B cell (primary cell): ENCODE measurements around the gene LAMA4. TPM values are rescaled to one million over a fixed set of nuclear protein-coding genes. Genes with fewer than 3 reads are reported as not detected.

Experiments
- ATAC-seq: fragments of 200-7000 bp; cut with Tn5 transposase; one replicate; pipeline ENCODE4 v1.10.0; 2021; ENCODE audit warnings: low read depth, mild to moderate bottlenecking, moderate number of reproducible peaks, moderate library complexity
- CTCF ChIA-PET: fragments of 350-600 bp; sonication (Branson Sonifier 250); formaldehyde crosslinking; loops from one replicate; lab custom pipeline; 2021; ENCODE audit warnings: antibody characterized with exemption, inconsistent platforms; lab: Charles Lee
- POLR2A ChIA-PET: fragments of 350-600 bp; sonication (Branson Sonifier 250); formaldehyde crosslinking; loops from one replicate; lab custom pipeline; 2021; ENCODE audit warnings: antibody characterized with exemption; lab: Charles Lee
- DNase-seq: peaks from one replicate; pipeline ENCODE4 v3.0.0; 2013
- H2AFZ ChIP-seq: 2 replicates; pipeline ENCODE4 v1.6.1; 2012; ENCODE audit warnings: mild to moderate bottlenecking, low read depth, low read length; ENCODE audit not compliant: insufficient read depth, poor library complexity, severe bottlenecking
- H3K27ac ChIP-seq, 2 donors: 1 replicate in 1 of 2; 2 replicates in 1 of 2; pipeline ENCODE4 v1.5.1; 2012 to 2013; ENCODE audit warnings: low read length in 2 of 2, mild to moderate bottlenecking in 2 of 2, moderate library complexity in 1 of 2
- H3K27me3 ChIP-seq, 4 experiments: fragments of 200-600 bp in 1 of 4; sonication (generic) in 1 of 4; replicated peaks in 1 of 4; 1 replicate in 2 of 4; 2 replicates in 2 of 4; pipeline versions ENCODE4 v1.6.1 to v1.7.0; 2013 to 2016; ENCODE audit warnings: low read length in 3 of 4, mild to moderate bottlenecking in 2 of 4, mixed read lengths in 1 of 4, moderate library complexity in 1 of 4; ENCODE audit not compliant: insufficient read depth in 4 of 4, control insufficient read depth in 3 of 4; ENCODE audit errors: control extremely low read depth in 1 of 4
- H3K36me3 ChIP-seq, 2 experiments: replicated peaks in 1 of 2; 1 replicate in 1 of 2; 2 replicates in 1 of 2; pipeline versions ENCODE4 v1.6.1 to v1.7.1; 2013; ENCODE audit warnings: low read length in 1 of 2; ENCODE audit not compliant: insufficient read depth in 2 of 2, control insufficient read depth in 1 of 2; ENCODE audit errors: control extremely low read depth in 1 of 2, extremely low read depth in 1 of 2
- H3K4me1 ChIP-seq, 2 donors: fragments of 200-600 bp in 1 of 2; sonication (generic) in 1 of 2; 1 replicate in 1 of 2; 2 replicates in 1 of 2; pipeline versions ENCODE4 v1.5.1 to v1.6.1; 2013 to 2017; ENCODE audit warnings: low read length in 2 of 2; ENCODE audit not compliant: control insufficient read depth in 2 of 2, insufficient read depth in 2 of 2
- H3K4me2 ChIP-seq: replicated peaks from 2 replicates; pipeline ENCODE3; 2012; ENCODE audit warnings: mild to moderate bottlenecking, low read depth, low read length; ENCODE audit not compliant: poor library complexity, severe bottlenecking
- H3K4me3 ChIP-seq, 5 experiments: fragments of 200-600 bp in 1 of 5; sonication (generic) in 1 of 5; 1 replicate in 3 of 5; 2 replicates in 2 of 5; pipeline versions ENCODE4 v1.5.1 to v1.7.0; 2011 to 2016; ENCODE audit warnings: low read length in 4 of 5, mild to moderate bottlenecking in 4 of 5, low read depth in 2 of 5, control low read depth in 1 of 5, moderate library complexity in 1 of 5; ENCODE audit not compliant: insufficient read depth in 1 of 5; ENCODE audit errors: control extremely low read depth in 1 of 5, extremely low read depth in 1 of 5
- H3K79me2 ChIP-seq: fragments of 200-600 bp; sonication (generic); one replicate; pipeline ENCODE4 v1.6.0; 2016; ENCODE audit warnings: low read length; ENCODE audit not compliant: control insufficient read depth, insufficient read depth
- H3K9ac ChIP-seq: fragments of 200-600 bp; sonication (generic); 2 replicates; pipeline ENCODE4 v1.6.1; 2017; ENCODE audit warnings: mild to moderate bottlenecking, low read length, moderate library complexity
- H3K9me3 ChIP-seq, 3 donors: one replicate each; pipeline versions ENCODE4 v1.6.1 to v1.7.1; 2013; ENCODE audit warnings: low read length in 2 of 3; ENCODE audit not compliant: control insufficient read depth in 2 of 3, insufficient read depth in 1 of 3; ENCODE audit errors: control extremely low read depth in 1 of 3
- H4K20me1 ChIP-seq: 2 replicates; pipeline ENCODE4 v1.6.0; 2012; ENCODE audit warnings: mild to moderate bottlenecking, low read length; ENCODE audit not compliant: insufficient read depth, control insufficient read depth, poor library complexity, severe bottlenecking
- H3K27ac Mint-ChIP-seq: one replicate; pipeline ENCODE4 v1.8.0; 2021; ENCODE audit warnings: mixed read lengths
- H3K27me3 Mint-ChIP-seq: one replicate; pipeline ENCODE4 v1.8.0; 2021; ENCODE audit warnings: mixed read lengths
- H3K4me1 Mint-ChIP-seq: one replicate; pipeline ENCODE4 v1.8.0; 2021; ENCODE audit warnings: mixed read lengths
- H3K4me3 Mint-ChIP-seq: one replicate; pipeline ENCODE4 v1.8.0; 2021; ENCODE audit warnings: mixed read lengths
- H3K9me3 Mint-ChIP-seq: one replicate; pipeline ENCODE4 v1.8.0; 2022; ENCODE audit warnings: mixed read lengths; ENCODE audit not compliant: insufficient read depth
- CTCF ChIP-seq: fragments of 200-600 bp; IDR thresholded peaks from one replicate; pipeline ENCODE4 v1.8.0; 2022; ENCODE audit warnings: antibody characterized with exemption, mild to moderate bottlenecking
- EZH2 ChIP-seq: IDR thresholded peaks from 2 replicates; pipeline ENCODE4 v1.6.1; 2012; ENCODE audit warnings: borderline replicate concordance, low read depth, mild to moderate bottlenecking, moderate library complexity, low read length; ENCODE audit not compliant: insufficient read depth, poor library complexity, severe bottlenecking
- WGBS: methylation state at CpG from one replicate; pipeline ENCODE4 v1.1.5; 2013; ENCODE audit warnings: missing lambda C conversion rate; ENCODE audit not compliant: insufficient coverage; 5-methylcytosine and 5-hydroxymethylcytosine counted together
- intact Hi-C: fragments of 100-400 bp; cut with micrococcal nuclease; formaldehyde crosslinking; loops from one replicate; pipeline ENCODE4 v1.10.0; 2022
- polyA plus RNA-seq: library from polyadenylated mRNA; depleted of rRNA; stranded (reverse); fragments of >200 nt; gene quantifications from 2 replicates; pipeline ENCODE4 v1.2.3, GENCODE V29; 2012
- total RNA-seq, 2 donors: library from RNA; stranded (reverse); fragments of 120-200 nt in 1 of 2; gene quantifications; 1 replicate in 1 of 2; 2 replicates in 1 of 2; pipeline versions ENCODE4 v1.2.3 to v1.2.4, GENCODE V29; 2013 to 2022

Gene LAMA4
- total and polyA plus RNA-seq, 2 donors (not counting 1 experiment from before 2014, with no cell fraction given): not detected

DNA sequence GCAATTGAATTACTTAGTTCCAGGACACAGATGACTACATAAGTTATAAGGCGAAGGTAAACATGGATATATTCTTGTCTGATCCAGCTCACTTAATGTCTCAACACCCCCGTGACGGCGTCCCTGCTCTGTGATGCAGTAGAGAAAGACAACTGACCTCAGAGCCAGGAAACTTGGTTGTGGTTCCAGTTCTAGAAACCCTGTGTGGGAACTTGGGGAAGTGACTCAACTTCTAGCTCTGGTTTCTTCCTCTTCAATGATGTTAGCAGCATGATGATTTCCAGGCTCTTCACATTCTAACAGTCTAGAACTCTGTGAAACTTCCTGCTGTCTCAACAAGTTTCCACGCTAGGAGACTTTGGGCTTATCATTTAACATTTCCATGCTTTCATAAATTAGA, 18.4 kb downstream of the LAMA4 start:
- intact Hi-C loops: no loop called here
- ChIA-PET CTCF (no interaction called here), POLR2A (no interaction called here)
- H3K4me3 ChIP-seq: no peak overlapping the region
- Mint-ChIP-seq H3K4me1 (no peaks in the 10 kb centered on the region), H3K9me3 (no peaks in the 10 kb centered on the region), H3K27ac (no peak overlapping the region), H3K4me3 (no peak overlapping the region), H3K27me3 (peaks cover 16% of the 10 kb centered on the region)
- no peak overlapping the region for H2AFZ ChIP-seq
- H3K27ac ChIP-seq: no peak overlapping the region
- no peaks in the 10 kb centered on the region for H3K9me3 ChIP-seq
- no peaks in the 10 kb centered on the region for H4K20me1 ChIP-seq
- no peaks in the 10 kb centered on the region for H3K36me3 ChIP-seq
- no peak for ATAC-seq
- H3K79me2 ChIP-seq: no peaks in the 10 kb centered on the region
- no peaks in the 10 kb centered on the region for H3K27me3 ChIP-seq
- WGBS: no CpG with 5 or more reads among the region's 5 CpGs
- no peaks in the 10 kb centered on the region for H3K4me1 ChIP-seq
- no peak for TF ChIP-seq CTCF
- no peak for TF ChIP-seq EZH2
- DNase-seq: no peak
- H3K9ac ChIP-seq: no peak overlapping the region
- H3K4me2 ChIP-seq: no peak overlapping the region

- H4K20me1 ChIP-seq: no peaks in the 10 kb centered on the region
- DNase-seq (no peak), ATAC-seq (no peak)
- H3K4me3 ChIP-seq: no peak overlapping the region
- no peaks in the 10 kb centered on the region for H3K4me1 ChIP-seq
- 80% methylated on average over 2 of the region's 5 CpGs for WGBS
- Mint-ChIP-seq H3K27ac (no peak overlapping the region), H3K9me3 (no peaks in the 10 kb centered on the region), H3K4me3 (no peak overlapping the region), H3K27me3 (peaks cover 21% of the 10 kb centered on the region), H3K4me1 (no peaks in the 10 kb centered on the region)
- no peak for TF ChIP-seq CTCF
- TF ChIP-seq EZH2: no peak
- intact Hi-C loops: no loop called here
- no peak overlapping the region for H3K9ac ChIP-seq
- H2AFZ ChIP-seq: no peak overlapping the region
- H3K4me2 ChIP-seq: no peak overlapping the region
- no peak overlapping the region for H3K27ac ChIP-seq
- CTCF ChIA-PET: no interaction called here
- H3K36me3 ChIP-seq: no peaks in the 10 kb centered on the region
- no peaks in the 10 kb centered on the region for H3K9me3 ChIP-seq
- no peaks in the 10 kb centered on the region for H3K27me3 ChIP-seq
- H3K79me2 ChIP-seq: no peaks in the 10 kb centered on the region
- POLR2A ChIA-PET: no interaction called here
Observed at GRCh38 chr6:112234601-112235000, 19.8 kb downstream of the LAMA4 start.
